Hematopoietic multipotent progenitor cell (in vitro differentiated cells): ENCODE results near the gene DMXL2. TPM values are rescaled to one million over a fixed set of nuclear protein-coding genes. Genes with fewer than 3 reads are reported as not detected.
"Not testable (repeated sequence)": the region's sequence is repeated elsewhere in the genome, so short reads cannot be mapped to it uniquely, and the experiment has no call there.

Experiments
- DNase-seq, 3 donors: peaks; one replicate each; pipeline ENCODE4 v3.0.0-alpha.2; 2011 to 2015; ENCODE audit warnings: low read depth in 2 of 3, low spot score in 2 of 3
- total RNA-seq: library from RNA; depleted of rRNA; stranded (reverse); fragments of >200 nt; gene quantifications from one replicate; pipeline ENCODE4 v1.2.3, GENCODE V29; 2012

Gene DMXL2
- total RNA-seq, 1 donor: 22.1 TPM

GRCh38 chr15:51577636-51578304 is 44.8 kb downstream of the DMXL2 start:
- no peak for DNase-seq

- no peak for DNase-seq
Measured at GRCh38 chr15:51576911-51577500, 45.6 kb downstream of the DMXL2 start.

DNA sequence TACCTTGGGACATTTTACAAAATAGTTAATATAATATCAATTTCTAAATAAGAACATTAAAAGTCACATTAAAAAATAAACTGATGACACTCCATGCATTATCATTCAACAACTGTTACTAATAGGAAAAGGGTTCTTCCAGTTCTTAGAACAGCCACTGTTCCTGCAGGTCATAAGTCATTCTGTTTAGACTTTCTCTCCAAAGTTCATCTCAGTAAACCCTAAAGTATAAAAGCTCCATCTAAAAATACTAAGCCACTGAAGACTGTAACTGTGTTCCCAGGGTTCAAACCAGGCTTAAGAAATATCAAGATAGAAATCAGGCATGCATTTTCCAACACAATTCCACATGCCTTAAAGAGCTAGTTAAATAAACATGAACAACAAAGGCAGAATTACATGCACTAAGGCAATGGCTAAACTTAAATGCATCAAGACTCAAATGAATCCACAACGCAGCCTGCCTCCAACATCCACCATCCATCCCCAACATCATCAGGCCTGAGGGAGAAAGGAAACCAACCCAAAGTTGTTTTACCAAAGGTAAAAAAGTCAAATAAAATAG is 46.2 kb downstream of the DMXL2 start:
- DNase-seq: no peak

DNA sequence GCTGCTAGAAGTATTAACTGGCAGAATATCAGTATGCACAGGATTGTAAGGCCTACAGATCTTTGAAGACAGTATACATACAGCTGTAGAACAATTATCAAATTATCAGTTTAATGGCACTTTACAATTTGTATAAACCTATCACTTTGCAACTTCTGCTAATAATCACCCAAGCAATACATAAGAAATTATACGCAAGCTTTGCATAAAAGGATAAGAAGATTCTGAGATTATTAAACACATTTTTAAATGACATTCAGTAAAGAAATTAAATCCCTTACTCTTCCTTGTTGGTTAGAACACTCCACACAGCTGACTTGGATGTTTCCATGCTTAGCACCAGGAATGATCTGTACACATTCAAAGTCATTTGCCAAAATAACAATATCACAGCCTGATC is 46.8 kb downstream of the DMXL2 start:
- DNase-seq: no peak

- DNase-seq: not testable (repeated sequence)
Measured at GRCh38 chr15:51573352-51573751, 49.2 kb downstream of the DMXL2 start.

DNA sequence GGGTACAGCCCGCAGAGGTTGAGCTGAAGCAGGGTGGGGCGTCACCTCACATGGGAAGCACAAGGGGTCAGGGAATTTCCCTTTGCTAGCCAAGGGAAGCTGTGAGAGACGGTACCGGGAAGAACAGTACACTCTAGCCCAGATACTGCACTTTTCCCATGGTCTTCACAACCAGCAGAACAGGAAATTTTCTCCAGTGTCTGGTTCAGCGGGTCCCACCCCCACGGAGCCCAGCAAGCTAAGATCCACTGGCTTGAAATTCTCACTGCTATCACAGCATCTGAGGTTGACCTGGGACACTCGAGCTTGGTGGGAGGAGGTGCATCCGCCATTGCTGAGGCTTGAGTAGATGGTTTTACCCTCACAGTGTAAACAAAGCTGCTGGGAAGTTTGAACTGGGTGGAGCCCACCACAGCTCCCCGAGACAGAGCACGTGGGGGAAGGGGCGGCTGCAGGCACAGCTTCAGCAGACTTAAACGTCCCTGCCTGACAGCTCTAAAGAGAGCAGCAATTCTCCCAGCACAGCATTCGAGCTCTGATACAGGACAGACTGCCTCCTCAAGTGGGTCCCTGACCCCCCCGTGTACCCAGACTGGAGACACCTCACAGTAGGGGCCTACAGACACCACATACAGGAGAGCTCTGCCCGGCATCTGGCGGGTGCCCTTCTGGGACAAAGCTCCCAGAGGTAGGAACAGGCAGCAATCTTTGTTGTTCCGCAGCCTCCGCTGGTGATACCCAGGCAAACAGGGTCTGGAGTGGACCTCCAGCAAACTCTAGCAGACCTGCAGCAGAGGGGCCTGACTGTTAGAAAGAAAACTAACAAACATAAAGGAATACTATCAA is 53.4 kb downstream of the DMXL2 start:
- not testable (repeated sequence) for DNase-seq

DNA sequence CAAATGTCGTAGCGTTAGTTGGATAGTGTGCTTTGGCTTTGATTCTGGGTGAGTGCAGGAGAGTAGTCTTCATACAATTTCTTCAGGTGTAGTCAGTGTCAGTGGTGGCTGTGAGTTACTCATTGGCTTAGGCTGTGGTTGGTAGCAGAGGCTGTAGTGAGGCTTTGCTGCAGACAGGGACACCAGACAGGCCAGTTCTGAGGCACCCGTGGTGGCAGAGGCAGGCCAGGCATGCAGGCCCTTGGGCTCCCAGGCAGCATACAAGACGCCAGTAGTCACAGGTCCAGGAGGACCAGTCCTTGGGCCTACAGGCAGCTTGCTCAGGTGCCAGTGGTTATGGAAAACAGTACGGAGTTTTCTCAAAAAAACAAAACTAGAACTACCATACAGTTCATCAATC is 61.3 kb downstream of the DMXL2 start:
- DNase-seq: no peak

GRCh38 chr15:51558876-51559275 is 63.7 kb downstream of the DMXL2 start:
- DNase-seq: no peak

DNA sequence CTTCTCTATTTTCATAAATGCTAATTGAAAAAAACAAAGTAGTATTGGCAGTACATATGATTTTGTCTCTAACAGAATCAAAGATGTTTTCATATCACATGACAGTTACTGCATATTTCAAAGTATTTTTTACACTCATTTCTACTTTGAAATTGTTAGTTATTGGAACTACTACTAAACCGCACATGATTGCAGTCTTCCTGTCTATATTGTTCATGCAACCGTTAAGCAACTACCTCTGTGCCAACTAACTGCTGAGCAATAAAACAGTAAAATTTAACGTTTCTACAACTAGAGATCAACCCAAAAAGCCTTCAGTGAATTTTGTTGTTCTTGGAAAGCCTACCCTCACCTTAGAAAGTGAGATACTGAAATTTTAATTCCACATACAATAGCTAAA is 64.2 kb downstream of the DMXL2 start:
- DNase-seq: no peak

DNA sequence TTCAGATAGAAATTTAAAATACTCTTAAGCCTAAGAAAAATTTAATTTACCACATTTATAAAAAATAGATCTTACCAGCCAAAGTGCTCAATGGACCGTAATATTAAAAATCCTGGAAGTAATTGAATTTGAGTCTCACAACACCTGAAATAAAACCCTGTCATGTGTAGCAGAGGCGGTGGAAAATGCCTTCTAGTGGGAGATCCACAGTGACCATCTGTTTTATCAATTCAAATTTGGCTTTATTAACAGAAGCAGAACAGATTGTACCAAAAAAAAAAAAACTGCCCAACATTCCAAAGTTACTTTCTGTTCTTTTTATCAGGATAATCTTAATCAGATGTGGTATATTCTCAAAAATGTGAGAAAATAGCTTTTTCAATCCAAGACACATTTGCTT is 71.7 kb downstream of the DMXL2 start:
- DNase-seq: no peak

DNA sequence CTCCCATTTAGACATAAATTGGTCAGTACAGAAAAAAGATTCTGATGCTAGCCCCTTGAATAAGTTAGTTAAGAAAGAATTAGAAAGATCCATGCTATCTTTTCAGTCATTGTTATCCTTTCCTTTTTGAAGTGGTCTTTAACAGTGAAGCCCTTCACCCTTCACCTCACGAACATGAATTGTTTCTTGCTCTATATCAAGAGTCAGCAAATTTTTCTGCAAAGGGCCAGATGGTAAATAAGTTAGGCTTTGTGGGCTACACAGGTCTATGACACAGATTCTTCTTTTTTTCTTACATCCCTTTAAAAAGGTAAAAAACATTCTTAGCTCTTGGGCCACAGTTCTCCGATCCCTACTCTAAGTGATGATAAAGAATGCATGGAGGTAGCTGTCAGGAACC is 74.9 kb downstream of the DMXL2 start:
- DNase-seq: no peak

DNA sequence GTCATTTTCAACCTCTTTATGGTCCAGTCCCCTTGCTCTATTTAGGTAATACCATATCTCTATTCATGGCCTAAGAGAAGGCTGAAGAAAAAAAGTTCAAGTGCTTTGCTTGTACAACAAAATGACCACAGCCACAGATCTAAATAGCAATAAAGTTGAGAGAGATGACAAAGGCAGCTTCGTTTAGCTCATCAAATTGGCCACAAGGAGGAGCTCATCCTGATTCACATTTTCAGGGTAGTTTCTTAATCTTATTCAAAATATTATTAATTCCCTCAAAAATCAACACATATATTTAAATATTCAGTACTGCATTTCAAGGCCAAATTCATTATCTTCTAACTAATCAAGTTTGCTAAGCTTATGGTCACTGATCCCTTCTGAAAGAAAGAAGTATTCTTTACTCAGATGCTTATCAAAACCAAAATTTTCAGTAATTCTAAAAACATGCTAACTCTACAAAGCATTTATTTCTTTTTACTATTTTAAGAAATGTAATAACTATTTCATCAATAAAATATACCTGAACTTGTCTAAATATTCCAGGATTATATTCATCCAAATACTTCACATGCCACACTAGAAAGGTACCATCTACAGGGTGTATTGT is 85.5 kb downstream of the DMXL2 start:
- peak in 2 of 3 donors; percentile 3 to 20 for DNase-seq

GRCh38 chr15:51533672-51534398 is 88.7 kb downstream of the DMXL2 start:
- DNase-seq: no peak

- no peak for DNase-seq
Measured at GRCh38 chr15:51526955-51527354, 95.6 kb downstream of the DMXL2 start.

GRCh38 chr15:51524376-51524775 is 98.2 kb downstream of the DMXL2 start:
- no peak for DNase-seq

GRCh38 chr15:51516291-51516690 is 106.3 kb downstream of the DMXL2 start:
- no peak for DNase-seq

GRCh38 chr15:51505251-51505650 is 117.3 kb downstream of the DMXL2 start:
- no peak for DNase-seq

DNA sequence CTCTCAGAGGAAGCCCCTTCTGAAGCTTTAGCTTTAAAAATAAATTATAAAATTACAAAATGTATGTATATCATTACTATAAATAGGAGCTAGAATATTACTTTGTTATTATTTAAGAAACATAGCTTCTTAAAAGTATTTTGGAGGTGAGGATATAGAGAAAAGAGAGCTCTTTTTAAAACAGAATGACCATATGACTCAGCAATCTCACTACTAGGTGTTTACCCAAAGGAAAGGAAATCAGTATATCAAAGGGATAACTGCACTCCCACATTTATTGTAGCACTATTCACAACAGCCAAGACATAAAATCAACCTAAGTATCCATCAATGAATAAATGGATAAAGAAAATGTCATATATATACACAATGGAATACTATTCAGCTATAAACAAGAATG is 119.6 kb downstream of the DMXL2 start:
- DNase-seq: no peak

DNA sequence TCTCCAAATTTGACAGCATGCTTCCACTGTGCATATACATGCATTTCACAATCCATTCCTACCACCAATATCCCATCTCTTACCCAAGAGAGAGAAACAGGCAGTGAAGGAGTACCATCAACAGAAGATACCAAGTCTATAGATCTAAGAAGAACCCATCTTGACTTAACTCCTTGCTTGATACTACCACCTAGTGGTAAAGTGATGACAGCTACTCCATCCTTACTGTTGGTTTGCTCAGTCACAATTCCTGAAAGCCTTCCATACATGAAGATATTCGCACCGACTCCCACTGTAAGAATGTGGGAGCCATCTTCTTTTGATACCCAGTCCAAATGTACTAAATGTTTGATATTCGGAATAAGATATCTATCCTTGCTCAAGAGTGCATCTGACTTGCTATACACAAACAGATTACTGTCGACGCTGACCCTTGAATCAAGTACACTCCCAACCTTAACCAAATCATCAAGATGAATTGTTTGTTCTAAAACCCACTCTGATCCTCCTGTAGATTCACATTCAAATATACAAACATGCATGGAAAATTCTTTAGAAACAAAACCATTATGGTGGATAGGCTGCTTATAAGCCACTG is 123.1 kb downstream of the DMXL2 start:
- DNase-seq: peak in 2 of 3 donors; percentile 9 to 26

GRCh38 chr15:51497806-51498205 is 124.8 kb downstream of the DMXL2 start:
- DNase-seq: no peak
